ENCODE measurements around the gene SDK1.

GRCh38 chr7:4144811-4145510 lies 843.9 kb downstream of the SDK1 start:
- TF ChIP-seq MAX (IDR thresholded peaks at IDR 0.05; ENCODE audit: low read depth, low read length): no peak
- TF ChIP-seq CTCF (IDR thresholded peaks at IDR 0.05; ENCODE audit: low read depth, low read length): no peak
- no peak for TF ChIP-seq POLR2A (IDR thresholded peaks at IDR 0.05; ENCODE audit: extremely low read depth, insufficient read length)

All from NB4 (cell line).